HG03108 (cell line): ENCODE measurements around the gene TBC1D26.
"Not testable (repeated sequence)": the region's sequence is repeated elsewhere in the genome, so short reads cannot be mapped to it uniquely, and the experiment has no call there.

Experiments used
- ATAC-seq: cut with Tn5 transposase; IDR thresholded peaks from one replicate; pipeline ENCODE4 v1.9.1; 2021; ENCODE audit warnings: moderate library complexity; ENCODE audit not compliant: unreplicated experiment

TBC1D26 gene

GRCh38 chr17:15742921-15743320 is 10.8 kb downstream of the TBC1D26 start:
- ATAC-seq = no peak

- ATAC-seq = no peak
Measured at GRCh38 chr17:15744074-15744676, 12.1 kb downstream of the TBC1D26 start.

GRCh38 chr17:15744885-15745284 is 12.8 kb downstream of the TBC1D26 start:
- ATAC-seq = no peak

- ATAC-seq = not testable (repeated sequence)
Measured at GRCh38 chr17:15749403-15749802, 17.3 kb downstream of the TBC1D26 start.

GRCh38 chr17:15768865-15769533 is 36.9 kb downstream of the TBC1D26 start:
- ATAC-seq = not testable (repeated sequence)

GRCh38 chr17:15770679-15771078 is 38.6 kb downstream of the TBC1D26 start:
- not testable (repeated sequence) for ATAC-seq

GRCh38 chr17:15776871-15777270 is 44.8 kb downstream of the TBC1D26 start:
- ATAC-seq = no peak

- no peak for ATAC-seq
Measured at GRCh38 chr17:15777297-15777696, 45.2 kb downstream of the TBC1D26 start.

GRCh38 chr17:15777717-15778116 is 45.6 kb downstream of the TBC1D26 start:
- ATAC-seq = no peak

GRCh38 chr17:15779119-15779518 is 47.0 kb downstream of the TBC1D26 start:
- no peak for ATAC-seq

- ATAC-seq = no peak
Measured at GRCh38 chr17:15780188-15780587, 48.1 kb downstream of the TBC1D26 start.

GRCh38 chr17:15782866-15783265 is 50.8 kb downstream of the TBC1D26 start:
- no peak for ATAC-seq

GRCh38 chr17:15783461-15783860 is 51.4 kb downstream of the TBC1D26 start:
- no peak for ATAC-seq

- not testable (repeated sequence) for ATAC-seq
Measured at GRCh38 chr17:15784351-15784750, 52.3 kb downstream of the TBC1D26 start.

- ATAC-seq = not testable (repeated sequence)
Measured at GRCh38 chr17:15787363-15788075, 55.4 kb downstream of the TBC1D26 start.

- not testable (repeated sequence) for ATAC-seq
Measured at GRCh38 chr17:15788365-15788764, 56.3 kb downstream of the TBC1D26 start.
